Activated CD8-positive, alpha-beta T cell treated with anti-CD3 and anti-CD28 coated beads for 36 hours (primary cell): ENCODE data around the gene ZG16. TPM values are rescaled to one million over a fixed set of nuclear protein-coding genes. Genes with fewer than 3 reads are reported as not detected.

Experiments
- ATAC-seq: fragments of 200-7000 bp; cut with Tn5 transposase; one replicate; pipeline ENCODE4 v1.10.0; 2021; ENCODE audit warnings: mild to moderate bottlenecking, moderate library complexity
- CTCF ChIA-PET: fragments of 350-600 bp; sonication (Branson Sonifier 250); formaldehyde crosslinking; loops from one replicate; lab custom pipeline; 2021; ENCODE audit warnings: antibody characterized with exemption; lab: Charles Lee
- POLR2A ChIA-PET: fragments of 350-600 bp; sonication (Branson Sonifier 250); formaldehyde crosslinking; loops from one replicate; lab custom pipeline; 2021; ENCODE audit warnings: antibody characterized with exemption; lab: Charles Lee
- DNase-seq: peaks from one replicate; pipeline ENCODE4 v3.0.0-alpha.2; 2020
- H3K27ac Mint-ChIP-seq: one replicate; pipeline ENCODE4 v1.8.0; 2021; ENCODE audit warnings: mild to moderate bottlenecking, mixed read lengths
- H3K27me3 Mint-ChIP-seq: one replicate; pipeline ENCODE4 v1.8.0; 2021; ENCODE audit warnings: mixed read lengths
- H3K36me3 Mint-ChIP-seq: one replicate; pipeline ENCODE4 v1.8.0; 2021; ENCODE audit warnings: low read depth, mixed read lengths
- H3K4me1 Mint-ChIP-seq: one replicate; pipeline ENCODE4 v1.8.0; 2021; ENCODE audit warnings: low read depth, mixed read lengths
- H3K4me3 Mint-ChIP-seq: one replicate; pipeline ENCODE4 v1.8.0; 2021; ENCODE audit warnings: mild to moderate bottlenecking, moderate library complexity, mixed read lengths
- H3K9me3 Mint-ChIP-seq: one replicate; pipeline ENCODE4 v1.8.0; 2021; ENCODE audit warnings: mixed read lengths
- intact Hi-C: fragments of 100-400 bp; cut with micrococcal nuclease; formaldehyde crosslinking; loops from one replicate; pipeline ENCODE4 v1.10.0; 2022
- total RNA-seq, 2 experiments: library from RNA; stranded (reverse); gene quantifications; one replicate each; pipeline ENCODE4 v1.2.3, GENCODE V29; 2021
- TF ChIP-seq, protein P1 (sequence below): fragments of 200-600 bp; IDR thresholded peaks from one replicate; pipeline ENCODE4 v1.8.0; 2022; ENCODE audit warnings: antibody characterized with exemption, mild to moderate bottlenecking

Gene ZG16
- total RNA-seq, 2 experiments from 2014 or later, result not detected

DNA sequence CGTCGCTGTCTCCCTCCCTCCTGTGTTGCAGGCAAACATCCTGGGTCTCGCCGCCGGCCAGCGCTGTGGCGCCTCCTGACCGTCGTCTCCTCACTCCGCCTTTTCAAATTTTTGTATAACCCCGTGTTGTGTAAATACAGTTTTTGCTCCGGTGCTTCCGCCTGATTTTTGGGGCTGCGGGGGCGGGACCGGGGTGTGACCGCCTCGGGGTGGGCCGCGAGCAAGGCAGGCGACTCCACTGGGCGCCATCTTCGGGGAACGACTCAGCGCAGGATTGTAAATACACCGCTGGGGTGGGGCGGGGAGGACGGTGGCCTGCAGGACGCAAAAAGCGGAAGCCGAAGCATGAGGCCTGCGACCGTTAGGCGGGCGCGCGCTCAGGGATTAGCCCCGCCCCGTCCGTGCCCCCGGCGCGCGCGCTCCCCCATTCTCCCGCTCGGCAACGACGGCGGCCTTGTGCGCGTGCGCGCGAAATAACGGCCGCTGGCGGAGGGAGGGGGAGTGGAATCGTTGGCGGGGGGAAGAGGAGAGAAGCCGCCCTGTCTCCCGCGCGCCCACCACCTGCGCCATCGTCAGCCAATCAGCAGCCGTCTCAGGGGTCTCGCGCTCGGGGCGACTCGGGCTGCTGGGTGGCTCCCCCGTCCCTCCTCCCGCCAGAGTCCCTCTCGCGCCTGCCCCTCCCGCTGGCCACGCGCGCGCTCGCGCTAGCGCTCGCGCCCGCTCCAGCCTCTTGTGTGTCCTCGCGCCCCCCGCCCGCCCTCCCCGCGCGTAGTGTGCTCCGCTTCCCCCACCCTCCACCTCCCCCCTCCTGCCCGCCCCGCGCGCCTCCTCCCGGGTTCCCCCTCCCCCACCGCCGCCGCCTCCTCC, 27.4 kb downstream of the ZG16 start:
- ChIA-PET POLR2A (interaction anchor here (0.9 to 9.5 kb wide), 7 partner anchors 9 to 104 kb away, joined by 3 to 167 read pairs (median 23); partner anchors contain the start of genes KIF22, MVP and PAGR1), CTCF (interaction anchor here (1.4 to 2.1 kb wide), 4 partner anchors 15 to 107 kb away, joined by 5 to 13 read pairs (median 12); partner anchors contain the start of gene KIF22)
- peaks cover 69% of the 10 kb centered on the region for H3K36me3 Mint-ChIP-seq
- intact Hi-C loops, result no loop called here
- H3K9me3 Mint-ChIP-seq, result no peaks in the 10 kb centered on the region
- DNase-seq, result peak; percentile 99
- peaks cover 26% of the 10 kb centered on the region for H3K4me1 Mint-ChIP-seq
- H3K27ac Mint-ChIP-seq, result peak overlapping the region; percentile 96
- TF ChIP-seq, protein P1, sequence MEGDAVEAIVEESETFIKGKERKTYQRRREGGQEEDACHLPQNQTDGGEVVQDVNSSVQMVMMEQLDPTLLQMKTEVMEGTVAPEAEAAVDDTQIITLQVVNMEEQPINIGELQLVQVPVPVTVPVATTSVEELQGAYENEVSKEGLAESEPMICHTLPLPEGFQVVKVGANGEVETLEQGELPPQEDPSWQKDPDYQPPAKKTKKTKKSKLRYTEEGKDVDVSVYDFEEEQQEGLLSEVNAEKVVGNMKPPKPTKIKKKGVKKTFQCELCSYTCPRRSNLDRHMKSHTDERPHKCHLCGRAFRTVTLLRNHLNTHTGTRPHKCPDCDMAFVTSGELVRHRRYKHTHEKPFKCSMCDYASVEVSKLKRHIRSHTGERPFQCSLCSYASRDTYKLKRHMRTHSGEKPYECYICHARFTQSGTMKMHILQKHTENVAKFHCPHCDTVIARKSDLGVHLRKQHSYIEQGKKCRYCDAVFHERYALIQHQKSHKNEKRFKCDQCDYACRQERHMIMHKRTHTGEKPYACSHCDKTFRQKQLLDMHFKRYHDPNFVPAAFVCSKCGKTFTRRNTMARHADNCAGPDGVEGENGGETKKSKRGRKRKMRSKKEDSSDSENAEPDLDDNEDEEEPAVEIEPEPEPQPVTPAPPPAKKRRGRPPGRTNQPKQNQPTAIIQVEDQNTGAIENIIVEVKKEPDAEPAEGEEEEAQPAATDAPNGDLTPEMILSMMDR, result no peak
- peak overlapping the region; percentile 90 for H3K4me3 Mint-ChIP-seq
- peak; percentile 74 for ATAC-seq
- H3K27me3 Mint-ChIP-seq, result no peaks in the 10 kb centered on the region

DNA sequence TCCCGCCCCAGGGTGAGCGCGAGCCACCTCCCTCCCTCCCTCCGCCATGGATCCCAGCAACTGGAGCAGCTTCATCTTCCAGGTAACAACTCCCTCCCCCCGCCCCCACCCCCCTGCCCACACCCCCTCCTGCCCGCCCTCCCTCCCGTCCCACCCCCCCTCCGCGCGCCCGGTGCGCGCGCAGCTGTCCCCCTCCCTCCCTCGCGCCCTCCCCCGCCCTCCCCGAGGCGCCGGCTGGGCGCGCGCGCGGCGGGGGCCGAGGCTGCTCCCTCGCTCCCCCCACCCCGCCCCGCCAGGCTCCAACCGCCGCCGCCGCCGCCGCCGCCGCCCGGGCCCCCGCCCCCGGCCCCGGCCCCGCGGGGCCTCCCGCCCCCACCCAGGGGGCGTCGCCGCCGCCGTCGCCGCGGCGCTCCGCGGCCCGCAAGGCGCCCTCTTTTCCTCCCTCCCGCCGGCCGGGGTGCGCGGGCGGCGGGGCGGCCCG, 28.1 kb downstream of the ZG16 start, which contains the start of gene MAZ:
Gene MAZ (plus strand): TSS at position 431 of the 481 bp plus-strand sequence. CDS start 173 bp downstream, outside the sequence.
- Mint-ChIP-seq H3K9me3 (no peaks in the 10 kb centered on the region), H3K27me3 (no peaks in the 10 kb centered on the region), H3K36me3 (peaks cover 70% of the 10 kb centered on the region), H3K27ac (peak within 1 kb of the TSS; percentile 96), H3K4me3 (peak within 1 kb of the TSS; percentile 90), H3K4me1 (peaks cover 33% of the 10 kb centered on the region)
- DNase-seq (no peak), ATAC-seq (peak; percentile 1)
- CTCF ChIA-PET, result interaction anchor here (3.0 kb wide), 1 partner anchor 42 kb away, joined by 27 read pairs; no protein-coding TSS in a partner anchor
- TF ChIP-seq, protein P1, result no peak
- POLR2A ChIA-PET, result interaction anchor here (0.6 to 9.5 kb wide), 8 partner anchors 14 to 1252 kb away, joined by 3 to 167 read pairs (median 12); partner anchors contain the start of genes HIRIP3, INO80E, KIF22 and MVP
- intact Hi-C loops, result no loop called here

DNA sequence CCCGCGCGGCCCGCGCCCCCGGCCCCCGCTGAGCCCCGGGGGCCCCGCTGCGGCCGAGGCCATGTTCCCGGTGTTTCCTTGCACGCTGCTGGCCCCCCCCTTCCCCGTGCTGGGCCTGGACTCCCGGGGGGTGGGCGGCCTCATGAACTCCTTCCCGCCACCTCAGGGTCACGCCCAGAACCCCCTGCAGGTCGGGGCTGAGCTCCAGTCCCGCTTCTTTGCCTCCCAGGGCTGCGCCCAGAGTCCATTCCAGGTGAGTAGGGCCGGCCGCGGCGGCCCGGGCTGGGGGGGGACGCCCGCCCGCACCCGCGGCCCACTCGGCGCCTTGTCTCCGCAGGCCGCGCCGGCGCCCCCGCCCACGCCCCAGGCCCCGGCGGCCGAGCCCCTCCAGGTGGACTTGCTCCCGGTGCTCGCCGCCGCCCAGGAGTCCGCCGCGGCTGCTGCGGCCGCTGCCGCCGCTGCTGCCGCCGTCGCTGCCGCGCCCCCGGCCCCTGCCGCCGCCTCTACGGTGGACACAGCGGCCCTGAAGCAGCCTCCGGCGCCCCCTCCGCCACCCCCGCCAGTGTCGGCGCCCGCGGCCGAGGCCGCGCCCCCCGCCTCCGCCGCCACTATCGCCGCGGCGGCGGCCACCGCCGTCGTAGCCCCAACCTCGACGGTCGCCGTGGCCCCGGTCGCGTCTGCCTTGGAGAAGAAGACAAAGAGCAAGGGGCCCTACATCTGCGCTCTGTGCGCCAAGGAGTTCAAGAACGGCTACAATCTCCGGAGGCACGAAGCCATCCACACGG, 28.8 kb downstream of the ZG16 start:
- H3K4me1 Mint-ChIP-seq, result peaks cover 40% of the 10 kb centered on the region
- CTCF ChIA-PET, result interaction anchor here (1.1 to 3.0 kb wide), 9 partner anchors 12 to 106 kb away, joined by 3 to 63 read pairs (median 9); partner anchors contain the start of genes KIF22, MVP and PAGR1

DNA sequence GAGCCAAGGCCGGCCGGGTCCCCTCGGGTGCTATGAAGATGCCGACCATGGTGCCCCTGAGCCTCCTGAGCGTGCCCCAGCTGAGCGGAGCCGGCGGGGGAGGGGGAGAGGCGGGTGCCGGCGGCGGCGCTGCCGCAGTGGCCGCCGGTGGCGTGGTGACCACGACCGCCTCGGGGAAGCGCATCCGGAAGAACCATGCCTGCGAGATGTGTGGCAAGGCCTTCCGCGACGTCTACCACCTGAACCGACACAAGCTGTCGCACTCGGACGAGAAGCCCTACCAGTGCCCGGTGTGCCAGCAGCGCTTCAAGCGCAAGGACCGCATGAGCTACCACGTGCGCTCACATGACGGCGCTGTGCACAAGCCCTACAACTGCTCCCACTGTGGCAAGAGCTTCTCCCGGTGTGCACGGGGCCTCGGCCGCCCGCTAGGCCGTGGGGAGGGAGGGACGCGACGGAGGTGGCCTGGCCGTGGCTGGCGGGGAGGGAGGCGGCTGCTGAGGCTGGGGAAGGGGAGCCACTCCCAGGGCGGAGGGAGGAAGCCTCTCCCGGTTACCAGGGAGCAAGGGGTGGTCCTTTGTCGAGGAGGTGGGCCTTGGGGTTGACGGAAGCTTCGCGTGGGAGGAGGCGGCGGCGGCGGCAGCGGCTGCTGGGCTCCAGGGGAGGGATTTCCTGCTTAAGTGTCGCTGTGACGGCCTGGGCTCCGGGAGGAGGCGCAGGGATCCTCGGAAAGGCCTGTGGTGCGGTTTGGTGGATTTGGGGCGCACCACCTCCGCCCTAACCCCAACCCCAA, 29.6 kb downstream of the ZG16 start:
- Mint-ChIP-seq H3K27me3 (no peaks in the 10 kb centered on the region), H3K9me3 (no peaks in the 10 kb centered on the region), H3K4me1 (peaks cover 45% of the 10 kb centered on the region), H3K4me3 (peak overlapping the region; percentile 90), H3K27ac (peak overlapping the region; percentile 96), H3K36me3 (peaks cover 59% of the 10 kb centered on the region)
- TF ChIP-seq, protein P1, result no peak
- ATAC-seq, result peak; percentile 15
- intact Hi-C loops, result no loop called here
- ChIA-PET POLR2A (interaction anchor here (0.6 to 9.5 kb wide), 22 partner anchors 10 to 928 kb away, joined by 3 to 167 read pairs (median 4); partner anchors contain the start of genes ALDOA, HIRIP3, INO80E and KIF22), CTCF (interaction anchor here (0.7 to 3.0 kb wide), 13 partner anchors 12 to 119 kb away, joined by 3 to 63 read pairs (median 7); partner anchors contain the start of genes KIF22, MVP and PAGR1)
- DNase-seq, result peak; percentile 94

More for the DNA sequence above, 28.8 kb downstream of the ZG16 start:
- H3K36me3 Mint-ChIP-seq, result peaks cover 64% of the 10 kb centered on the region
- intact Hi-C loops, result no loop called here
- peak overlapping the region; percentile 90 for H3K4me3 Mint-ChIP-seq
- H3K27ac Mint-ChIP-seq, result peak overlapping the region; percentile 96
- no peak for ATAC-seq
- DNase-seq, result peak; percentile 80
- POLR2A ChIA-PET, result interaction anchor here (0.6 to 9.5 kb wide), 13 partner anchors 15 to 1253 kb away, joined by 3 to 167 read pairs (median 6); partner anchors contain the start of genes ALDOA, HIRIP3, INO80E and KIF22
- TF ChIP-seq, protein P1, result no peak
- H3K27me3 Mint-ChIP-seq, result no peaks in the 10 kb centered on the region
- H3K9me3 Mint-ChIP-seq, result no peaks in the 10 kb centered on the region
